Neural cell (in vitro differentiated cells): ENCODE measurements around the gene RBMS3. TPM values are rescaled to one million over a fixed set of nuclear protein-coding genes. Genes with fewer than 3 reads are reported as not detected.

Experiments used
- H2AFZ ChIP-seq: fragments of 200-600, 300-800 bp; sonication (generic), shearing (Covaris generic); 2 replicates; pipeline ENCODE4 v1.6.0; 2014; ENCODE audit warnings: low read depth, mild to moderate bottlenecking, antibody characterized with exemption, low read length, moderate library complexity
- H3F3A ChIP-seq: fragments of 200-600 bp; shearing (Covaris generic); 2 replicates; pipeline ENCODE4 v1.6.1; 2016; ENCODE audit warnings: mild to moderate bottlenecking, moderate library complexity, mixed read lengths, antibody characterized with exemption, low read length; ENCODE audit not compliant: insufficient read depth, poor library complexity, severe bottlenecking
- H3K27ac ChIP-seq: fragments of 200-600, 300-800 bp; sonication (generic), shearing (Covaris generic); 2 replicates; pipeline ENCODE4 v1.5.1; 2014; ENCODE audit warnings: mild to moderate bottlenecking, low read length, moderate library complexity
- H3K27me3 ChIP-seq: fragments of 300-800, 200-600 bp; sonication (generic), shearing (Covaris generic); 2 replicates; pipeline ENCODE4 v1.6.0; 2014; ENCODE audit warnings: mild to moderate bottlenecking, low read depth, low read length, moderate library complexity; ENCODE audit not compliant: insufficient read depth
- H3K36me3 ChIP-seq: fragments of 300-800, 200-600 bp; sonication (generic), shearing (Covaris generic); 2 replicates; pipeline ENCODE4 v1.5.1; 2014; ENCODE audit warnings: mild to moderate bottlenecking, antibody characterized with exemption, low read length, moderate library complexity; ENCODE audit not compliant: insufficient read depth
- H3K4me2 ChIP-seq: fragments of 300-800, 200-600 bp; sonication (generic), shearing (Covaris generic); 2 replicates; pipeline ENCODE4 v1.6.0; 2014; ENCODE audit warnings: mild to moderate bottlenecking, low read length
- H3K4me3 ChIP-seq: fragments of 300-800, 200-600 bp; sonication (generic), shearing (Covaris generic); 2 replicates; pipeline ENCODE4 v1.5.1; 2014; ENCODE audit warnings: mild to moderate bottlenecking, low read length, moderate library complexity
- H3K79me2 ChIP-seq: fragments of 200-600 bp; shearing (Covaris generic); replicated peaks from 2 replicates; pipeline ENCODE4 v1.6.0; 2014; ENCODE audit warnings: mild to moderate bottlenecking, low read length, moderate library complexity; ENCODE audit not compliant: insufficient read depth
- H3K9ac ChIP-seq: fragments of 300-800, 200-600 bp; sonication (generic), shearing (Covaris generic); 2 replicates; pipeline ENCODE4 v1.6.1; 2016; ENCODE audit warnings: mild to moderate bottlenecking, low read length, mixed read lengths
- H3K9me2 ChIP-seq: fragments of 200-600 bp; shearing (Covaris generic); 2 replicates; pipeline ENCODE4 v1.6.1; 2016; ENCODE audit warnings: mild to moderate bottlenecking, low read length, mixed read lengths; ENCODE audit not compliant: insufficient read depth
- H3K9me3 ChIP-seq: fragments of 200-600, 300-800 bp; sonication (generic), shearing (Covaris generic); 2 replicates; pipeline ENCODE4 v1.6.1; 2016; ENCODE audit warnings: mild to moderate bottlenecking, mixed run types, low read length, moderate library complexity, mixed read lengths
- H4K20me1 ChIP-seq: fragments of 200-600 bp; shearing (Covaris generic); 2 replicates; pipeline ENCODE4 v1.6.1; 2016; ENCODE audit warnings: mild to moderate bottlenecking, mixed run types; ENCODE audit not compliant: insufficient read depth
- CTCF ChIP-seq: fragments of 450-650 bp; IDR thresholded peaks from 2 replicates; pipeline ENCODE4 v1.5.1; 2014; ENCODE audit warnings: antibody characterized with exemption, mild to moderate bottlenecking, moderate library complexity; ENCODE audit not compliant: poor library complexity, severe bottlenecking
- EP300 ChIP-seq: fragments of 450-650 bp; conservative IDR thresholded peaks from 2 replicates; pipeline ENCODE4 v1.6.1; 2014; ENCODE audit warnings: antibody characterized with exemption, mild to moderate bottlenecking, moderate library complexity; ENCODE audit not compliant: poor library complexity, severe bottlenecking
- EZH2 ChIP-seq: fragments of 200-600, 300-800 bp; shearing (Covaris generic), sonication (generic); IDR thresholded peaks from 2 replicates; pipeline ENCODE4 v1.6.1; 2014; ENCODE audit warnings: antibody characterized with exemption, low read length, borderline replicate concordance, mild to moderate bottlenecking; ENCODE audit not compliant: insufficient read depth, poor library complexity, severe bottlenecking
- MXI1 ChIP-seq: fragments of 450-650 bp; conservative IDR thresholded peaks from 2 replicates; pipeline ENCODE4 v1.6.1; 2014; ENCODE audit warnings: antibody characterized with exemption, mild to moderate bottlenecking; ENCODE audit not compliant: poor library complexity, severe bottlenecking
- POLR2AphosphoS5 ChIP-seq: IDR thresholded peaks from 2 replicates; pipeline ENCODE4 v1.6.1; 2012
- RAD21 ChIP-seq: fragments of 450-650 bp; conservative IDR thresholded peaks from 2 replicates; pipeline ENCODE4 v1.6.1; 2014; ENCODE audit warnings: antibody characterized with exemption, mild to moderate bottlenecking, moderate library complexity
- REST ChIP-seq: IDR thresholded peaks from 2 replicates; pipeline ENCODE4 v1.6.1; 2012; ENCODE audit warnings: borderline replicate concordance
- SMC3 ChIP-seq: fragments of 450-650 bp; conservative IDR thresholded peaks from 2 replicates; pipeline ENCODE4 v1.6.1; 2014; ENCODE audit warnings: antibody characterized with exemption, mild to moderate bottlenecking, moderate library complexity; ENCODE audit not compliant: poor library complexity
- TAF1 ChIP-seq: IDR thresholded peaks from 2 replicates; pipeline ENCODE4 v1.6.1; 2012; ENCODE audit warnings: low read depth
- polyA plus RNA-seq: library from polyadenylated mRNA; depleted of rRNA; stranded (reverse); fragments of >200 nt; gene quantifications from 2 replicates; pipeline ENCODE4 v1.2.3, GENCODE V29; 2014

The RBMS3 gene
- polyA plus RNA-seq, 1 donor from 2014 or later, result 0.53 TPM

DNA sequence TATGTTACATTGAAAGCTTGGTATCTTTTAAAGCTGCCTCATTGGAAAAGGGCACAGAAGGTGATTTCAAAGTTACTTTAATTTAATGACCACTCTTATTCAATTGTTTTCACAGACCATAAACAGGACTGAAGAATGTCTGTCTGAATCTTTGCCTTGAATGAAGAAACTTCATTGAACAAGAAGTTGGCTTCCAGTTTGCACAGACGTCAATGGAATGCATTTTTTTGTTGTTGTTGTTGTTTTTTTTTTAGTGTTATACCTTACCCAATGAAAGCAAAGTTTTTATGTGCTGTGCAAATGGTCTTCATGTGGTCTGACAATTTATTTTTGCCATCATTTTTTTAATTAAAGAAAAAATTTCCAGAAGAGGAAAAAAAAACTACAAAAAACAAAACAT is 722.9 kb downstream of the RBMS3 start:
- no peaks in the 10 kb centered on the region for H3K36me3 ChIP-seq
- H3F3A ChIP-seq, result no peaks in the 10 kb centered on the region
- no peaks in the 10 kb centered on the region for H3K27me3 ChIP-seq
- H3K9ac ChIP-seq, result no peak overlapping the region
- TF ChIP-seq TAF1 (no peak), SMC3 (no peak), EZH2 (no peak), MXI1 (no peak), CTCF (no peak), POLR2AphosphoS5 (no peak), RAD21 (no peak), EP300 (no peak), REST (no peak)
- no peaks in the 10 kb centered on the region for H3K79me2 ChIP-seq
- no peak overlapping the region for H3K4me3 ChIP-seq
- no peaks in the 10 kb centered on the region for H4K20me1 ChIP-seq
- H3K27ac ChIP-seq, result no peak overlapping the region
- no peaks in the 10 kb centered on the region for H3K9me3 ChIP-seq
- no peaks in the 10 kb centered on the region for H3K9me2 ChIP-seq
- H3K4me2 ChIP-seq, result no peak overlapping the region
- no peak overlapping the region for H2AFZ ChIP-seq

DNA sequence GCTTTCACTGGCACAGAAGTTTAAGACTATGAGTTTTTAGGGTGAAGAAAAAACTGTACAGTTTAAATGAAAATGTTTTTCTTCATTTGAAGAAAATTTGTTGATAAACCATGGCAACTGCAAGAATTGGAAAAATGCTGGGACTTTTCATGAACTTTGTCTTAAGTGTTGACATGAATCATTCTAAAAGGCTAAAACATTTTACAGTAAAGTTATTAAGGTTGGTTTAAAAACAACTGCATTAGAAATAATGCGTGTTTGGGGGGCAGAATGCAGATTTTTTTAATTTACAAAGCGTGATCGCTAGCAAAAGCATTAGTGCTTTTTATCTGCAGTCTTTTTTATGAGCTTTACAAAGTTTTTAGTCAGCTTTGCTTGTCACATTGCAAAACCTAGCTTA is 723.6 kb downstream of the RBMS3 start:
- H4K20me1 ChIP-seq, result no peaks in the 10 kb centered on the region
- no peaks in the 10 kb centered on the region for H3K36me3 ChIP-seq
- no peaks in the 10 kb centered on the region for H3F3A ChIP-seq
- no peak overlapping the region for H3K4me2 ChIP-seq
- no peak overlapping the region for H2AFZ ChIP-seq
- H3K27me3 ChIP-seq, result no peaks in the 10 kb centered on the region
- H3K4me3 ChIP-seq, result no peak overlapping the region
- no peak overlapping the region for H3K9ac ChIP-seq
- no peaks in the 10 kb centered on the region for H3K79me2 ChIP-seq
- no peaks in the 10 kb centered on the region for H3K9me3 ChIP-seq
- no peaks in the 10 kb centered on the region for H3K9me2 ChIP-seq
- no peak for TF ChIP-seq CTCF
- H3K27ac ChIP-seq, result no peak overlapping the region
